GM18520 (cell line): ENCODE results near the gene RGS7BP.

Source experiments
- ATAC-seq: cut with Tn5 transposase; IDR thresholded peaks from one replicate; pipeline ENCODE4 v1.9.1; 2021; ENCODE audit not compliant: unreplicated experiment

The RGS7BP gene

GRCh38 chr5:64629841-64630240 lies 124.0 kb downstream of the RGS7BP start:
- no peak for ATAC-seq

GRCh38 chr5:64632251-64632650 lies 126.4 kb downstream of the RGS7BP start:
- ATAC-seq = no peak

- no peak for ATAC-seq
Observed at GRCh38 chr5:64634997-64635686, 129.3 kb downstream of the RGS7BP start.

GRCh38 chr5:64637144-64637543 lies 131.3 kb downstream of the RGS7BP start:
- ATAC-seq = no peak

- no peak for ATAC-seq
Observed at GRCh38 chr5:64637837-64638443, 132.1 kb downstream of the RGS7BP start.

GRCh38 chr5:64644831-64645230 lies 139.0 kb downstream of the RGS7BP start:
- ATAC-seq = no peak

GRCh38 chr5:64646169-64646568 lies 140.4 kb downstream of the RGS7BP start:
- ATAC-seq = no peak

- no peak for ATAC-seq
Observed at GRCh38 chr5:64649512-64649911, 143.7 kb downstream of the RGS7BP start.

GRCh38 chr5:64653766-64654560 lies 148.1 kb downstream of the RGS7BP start:
- ATAC-seq = no peak

GRCh38 chr5:64654561-64654938 lies 148.7 kb downstream of the RGS7BP start:
- no peak for ATAC-seq

- no peak for ATAC-seq
Observed at GRCh38 chr5:64655596-64655995, 149.8 kb downstream of the RGS7BP start.

- ATAC-seq = no peak
Observed at GRCh38 chr5:64659289-64659688, 153.5 kb downstream of the RGS7BP start.
